A549 (cell line): ENCODE data around the gene MBP. TPM values are rescaled to one million over a fixed set of nuclear protein-coding genes. Genes with fewer than 3 reads are reported as not detected.

ENCODE experiments used
- ATAC-seq, 2 experiments: fragments of 200-7000 bp in 1 of 2; fragments of >200 bp in 1 of 2; cut with Nextera tagmentation in 1 of 2; cut with Tn5 transposase in 1 of 2; 3 replicates each; pipeline versions ENCODE4 v1.8.0 to v1.9.1; 2018 to 2020; ENCODE audit warnings: mild to moderate bottlenecking in 1 of 2, moderate library complexity in 1 of 2
- CTCF ChIA-PET: fragments of 300-600 bp; sonication (Branson Sonifier 250); formaldehyde crosslinking; extraction: SDS; loops from one replicate; lab custom pipeline; 2021; ENCODE audit warnings: antibody characterized with exemption, inconsistent platforms; lab: Yijun Ruan, JAX
- POLR2A ChIA-PET: fragments of 350-600 bp; formaldehyde crosslinking; extraction: SDS; loops from one replicate; lab custom pipeline; 2021; ENCODE audit warnings: antibody characterized with exemption, inconsistent platforms; lab: Yijun Ruan, JAX
- DNase-seq, 2 experiments: peaks; one replicate each; pipeline versions ENCODE4 v3.0.0 to v3.0.0-alpha.2; 2011 to 2016; ENCODE audit warnings: low read depth in 1 of 2, low spot score in 1 of 2
- FAIRE-seq: peaks from 2 replicates; lab custom pipeline; 2011; peaks lifted over from hg19 to GRCh38; lab: Jason Lieb, UNC
- H3K27ac ChIP-seq, 2 experiments: fragments of >200 bp; sonication (Bioruptor Twin); formaldehyde crosslinking; 3 replicates each; pipeline ENCODE4 v1.5.1; 2016 to 2017
- H3K4me1 ChIP-seq: fragments of >200 bp; sonication (Bioruptor Twin); formaldehyde crosslinking; 3 replicates; pipeline ENCODE4 v1.6.1; 2016
- H3K4me2 ChIP-seq: fragments of >200 bp; sonication (Bioruptor Twin); formaldehyde crosslinking; 3 replicates; pipeline ENCODE4 v1.6.1; 2016
- H3K4me3 ChIP-seq: fragments of >200 bp; sonication (Bioruptor Twin); formaldehyde crosslinking; 3 replicates; pipeline ENCODE4 v1.5.1; 2016
- H3K9me3 ChIP-seq: fragments of >200 bp; sonication (Bioruptor Twin); formaldehyde crosslinking; 3 replicates; pipeline ENCODE4 v1.6.1; 2016
- CBX2 ChIP-seq: fragments of 200-600 bp; sonication (generic); IDR thresholded peaks from 2 replicates; pipeline ENCODE4 v1.6.1; 2016; ENCODE audit warnings: low read depth, mild to moderate bottlenecking, borderline replicate concordance
- CBX8 ChIP-seq: fragments of 200-600 bp; sonication (generic); IDR thresholded peaks from 2 replicates; pipeline ENCODE4 v1.6.1; 2016
- EHF ChIP-seq: fragments of 250-450 bp; sonication (Bioruptor Pico); IDR thresholded peaks from 2 replicates; pipeline ENCODE4 v1.5.0; 2020; ENCODE audit warnings: mild to moderate bottlenecking
- EHMT2 ChIP-seq: fragments of 200-600 bp; sonication (generic); IDR thresholded peaks from 2 replicates; pipeline ENCODE4 v1.6.1; 2016; ENCODE audit warnings: antibody characterized with exemption, low read depth, mild to moderate bottlenecking, moderate library complexity
- ELK1 ChIP-seq: fragments of 150-350 bp; IDR thresholded peaks from 2 replicates; pipeline ENCODE4 v1.6.1; 2014; ENCODE audit warnings: low read depth, mild to moderate bottlenecking, low read length
- FOSL2 ChIP-seq, 2 experiments: fragments of 450-650 bp in 1 of 2; fragments of >200 bp in 1 of 2; sonication (Bioruptor Twin) in 1 of 2; formaldehyde crosslinking; IDR thresholded peaks; 2 replicates each; pipeline versions ENCODE4 v1.5.0 to v1.6.1; 2016 to 2020; ENCODE audit warnings: mild to moderate bottlenecking in 1 of 2, moderate library complexity in 1 of 2
- HDAC2 ChIP-seq: fragments of 200-600 bp; sonication (generic); IDR thresholded peaks from 2 replicates; pipeline ENCODE4 v1.6.1; 2016
- HEYL ChIP-seq: fragments of 250-450 bp; sonication (Bioruptor Pico); IDR thresholded peaks from 2 replicates; pipeline ENCODE4 v1.8.0; 2021; ENCODE audit warnings: mild to moderate bottlenecking, moderate library complexity
- JUNB ChIP-seq: fragments of >200 bp; sonication (Bioruptor Twin); formaldehyde crosslinking; IDR thresholded peaks from 2 replicates; pipeline ENCODE4 v1.6.1; 2016
- KDM5A ChIP-seq: fragments of 200-600 bp; sonication (generic); IDR thresholded peaks from 2 replicates; pipeline ENCODE4 v1.6.1; 2016; ENCODE audit warnings: antibody characterized with exemption, mild to moderate bottlenecking
- MAFK ChIP-seq: fragments of 450-650 bp; IDR thresholded peaks from 2 replicates; pipeline ENCODE4 v1.6.1; 2014; ENCODE audit not compliant: partially characterized antibody
- MYC ChIP-seq: IDR thresholded peaks from 2 replicates; pipeline ENCODE4 v1.6.1; 2012; ENCODE audit warnings: mild to moderate bottlenecking, inconsistent platforms, low read length, improper control_type of control experiment, borderline replicate concordance
- NR3C1 ChIP-seq: fragments of >200 bp; sonication (Bioruptor Twin); formaldehyde crosslinking; IDR thresholded peaks from 3 replicates; pipeline ENCODE4 v1.6.1; 2017
- PHF8 ChIP-seq: fragments of 200-600 bp; sonication (generic); IDR thresholded peaks from 2 replicates; pipeline ENCODE4 v1.6.1; 2016; ENCODE audit warnings: low read depth, mild to moderate bottlenecking, antibody characterized with exemption, moderate library complexity, borderline replicate concordance
- POLR2AphosphoS2 ChIP-seq: conservative IDR thresholded peaks from 2 replicates; pipeline ENCODE4 v1.6.1; 2012; ENCODE audit warnings: low read length, improper control_type of control experiment, inconsistent platforms
- RCOR1 ChIP-seq: fragments of 150-350 bp; IDR thresholded peaks from 2 replicates; pipeline ENCODE4 v1.6.1; 2014; ENCODE audit warnings: antibody characterized with exemption, low read length, low read depth
- REST ChIP-seq: fragments of 200-600 bp; sonication (generic); IDR thresholded peaks from 2 replicates; pipeline ENCODE4 v1.6.1; 2016; ENCODE audit warnings: antibody characterized with exemption, mild to moderate bottlenecking, moderate library complexity
- USF2 ChIP-seq: fragments of 450-650 bp; IDR thresholded peaks from 2 replicates; pipeline ENCODE4 v1.6.1; 2014; ENCODE audit warnings: antibody characterized with exemption
- ZFP36 ChIP-seq: fragments of 450-650 bp; IDR thresholded peaks from 2 replicates; pipeline ENCODE4 v1.6.1; 2014; ENCODE audit warnings: borderline replicate concordance; ENCODE audit not compliant: partially characterized antibody
- ZNF302 ChIP-seq: fragments of 250-450 bp; sonication (Bioruptor Pico); IDR thresholded peaks from 2 replicates; pipeline ENCODE4 v1.9.0; 2021; ENCODE audit warnings: inconsistent platforms, mild to moderate bottlenecking, moderate library complexity
- ZSCAN20 ChIP-seq: fragments of 250-450 bp; sonication (Bioruptor Pico); IDR thresholded peaks from 2 replicates; pipeline ENCODE4 v1.8.0; 2022; ENCODE audit warnings: mild to moderate bottlenecking, moderate library complexity
- WGBS: methylation state at CpG from one replicate; pipeline ENCODE4 v1.1.6; 2017; ENCODE audit errors: missing lambda C conversion rate; 5-methylcytosine and 5-hydroxymethylcytosine counted together
- polyA plus RNA-seq, 4 experiments: library from polyadenylated mRNA; depleted of rRNA in 3 of 4; stranded (reverse); fragments of >200 nt; fragmentation: RNase III in 1 of 4; extraction: RNeasy Plus Mini Kit Qiagen cat#74134 plus additional on column Dnase treatment in 1 of 4; gene quantifications; 2 replicates in 3 of 4; 3 replicates in 1 of 4; pipeline ENCODE4 v1.2.3, GENCODE V29; 2011 to 2017
- TF ChIP-seq, protein P1 (sequence below): fragments of >200 bp; sonication (Bioruptor Twin); formaldehyde crosslinking; IDR thresholded peaks from 3 replicates; pipeline ENCODE4 v1.5.1; 2016
- TF ChIP-seq, protein P2 (sequence below): IDR thresholded peaks from 2 replicates; pipeline ENCODE4 v1.6.1; 2012
- TF ChIP-seq, protein P3 (sequence below): fragments of >200 bp; sonication (Bioruptor Twin); formaldehyde crosslinking; IDR thresholded peaks from 3 replicates; pipeline ENCODE4 v1.6.1; 2016
- TF ChIP-seq, protein P4 (sequence below): fragments of >200 bp; sonication (Bioruptor Twin); formaldehyde crosslinking; IDR thresholded peaks from 2 replicates; pipeline ENCODE4 v1.6.1; 2016

The MBP gene
- polyA plus RNA-seq, 2 of the 4 experiments (the other 2 are of a cell fraction): 8.6 to 33.1 TPM

GRCh38 chr18:76979906-76980305 is 152.7 kb downstream of the MBP start:
- WGBS: 86% methylated on average over 17 of the region's 17 CpGs
- H3K4me2 ChIP-seq: no peak overlapping the region
- TF ChIP-seq CBX2: no peak
- no peak for TF ChIP-seq ZSCAN20 (CRISPR knock-in tag)
- no peak for TF ChIP-seq JUNB
- no peak for TF ChIP-seq REST
- TF ChIP-seq, protein P1, sequence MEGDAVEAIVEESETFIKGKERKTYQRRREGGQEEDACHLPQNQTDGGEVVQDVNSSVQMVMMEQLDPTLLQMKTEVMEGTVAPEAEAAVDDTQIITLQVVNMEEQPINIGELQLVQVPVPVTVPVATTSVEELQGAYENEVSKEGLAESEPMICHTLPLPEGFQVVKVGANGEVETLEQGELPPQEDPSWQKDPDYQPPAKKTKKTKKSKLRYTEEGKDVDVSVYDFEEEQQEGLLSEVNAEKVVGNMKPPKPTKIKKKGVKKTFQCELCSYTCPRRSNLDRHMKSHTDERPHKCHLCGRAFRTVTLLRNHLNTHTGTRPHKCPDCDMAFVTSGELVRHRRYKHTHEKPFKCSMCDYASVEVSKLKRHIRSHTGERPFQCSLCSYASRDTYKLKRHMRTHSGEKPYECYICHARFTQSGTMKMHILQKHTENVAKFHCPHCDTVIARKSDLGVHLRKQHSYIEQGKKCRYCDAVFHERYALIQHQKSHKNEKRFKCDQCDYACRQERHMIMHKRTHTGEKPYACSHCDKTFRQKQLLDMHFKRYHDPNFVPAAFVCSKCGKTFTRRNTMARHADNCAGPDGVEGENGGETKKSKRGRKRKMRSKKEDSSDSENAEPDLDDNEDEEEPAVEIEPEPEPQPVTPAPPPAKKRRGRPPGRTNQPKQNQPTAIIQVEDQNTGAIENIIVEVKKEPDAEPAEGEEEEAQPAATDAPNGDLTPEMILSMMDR: no peak
- no peak for TF ChIP-seq ZFP36
- no peak for TF ChIP-seq KDM5A
- no peak for TF ChIP-seq CBX8
- no peak for TF ChIP-seq RCOR1
- TF ChIP-seq HDAC2: no peak
- no peak for TF ChIP-seq NR3C1
- no peak for TF ChIP-seq MAFK
- no peak for TF ChIP-seq MYC
- TF ChIP-seq, protein P2, sequence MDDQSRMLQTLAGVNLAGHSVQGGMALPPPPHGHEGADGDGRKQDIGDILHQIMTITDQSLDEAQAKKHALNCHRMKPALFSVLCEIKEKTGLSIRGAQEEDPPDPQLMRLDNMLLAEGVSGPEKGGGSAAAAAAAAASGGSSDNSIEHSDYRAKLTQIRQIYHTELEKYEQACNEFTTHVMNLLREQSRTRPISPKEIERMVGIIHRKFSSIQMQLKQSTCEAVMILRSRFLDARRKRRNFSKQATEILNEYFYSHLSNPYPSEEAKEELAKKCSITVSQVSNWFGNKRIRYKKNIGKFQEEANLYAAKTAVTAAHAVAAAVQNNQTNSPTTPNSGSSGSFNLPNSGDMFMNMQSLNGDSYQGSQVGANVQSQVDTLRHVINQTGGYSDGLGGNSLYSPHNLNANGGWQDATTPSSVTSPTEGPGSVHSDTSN: no peak
- no peak for TF ChIP-seq HEYL (CRISPR knock-in tag)
- TF ChIP-seq EHMT2: no peak
- no peak for TF ChIP-seq ZNF302 (CRISPR knock-in tag)
- TF ChIP-seq PHF8: no peak
- no peak for TF ChIP-seq POLR2AphosphoS2
- FAIRE-seq (no peak), DNase-seq (no peak), ATAC-seq (no peak)
- no peak overlapping the region for H3K27ac ChIP-seq
- ChIA-PET CTCF (no interaction called here), POLR2A (no interaction called here)
- H3K9me3 ChIP-seq: no peaks in the 10 kb centered on the region
- H3K4me1 ChIP-seq: no peaks in the 10 kb centered on the region
- H3K4me3 ChIP-seq: no peak overlapping the region

GRCh38 chr18:76979111-76979751 is 153.4 kb downstream of the MBP start:
- no peak for FAIRE-seq
- WGBS: 90% methylated on average over 30 of the region's 31 CpGs
- no peak for TF ChIP-seq EHF
- no peak for TF ChIP-seq KDM5A
- TF ChIP-seq CBX8: no peak
- no peak for TF ChIP-seq POLR2AphosphoS2
- no peak for TF ChIP-seq USF2
- no peak for TF ChIP-seq EHMT2
- no peak for TF ChIP-seq FOSL2 (IDR thresholded peaks at IDR 0.05)
- TF ChIP-seq FOSL2 (CRISPR knock-in tag; IDR thresholded peaks at IDR 0.05): no peak
- TF ChIP-seq, protein P3, sequence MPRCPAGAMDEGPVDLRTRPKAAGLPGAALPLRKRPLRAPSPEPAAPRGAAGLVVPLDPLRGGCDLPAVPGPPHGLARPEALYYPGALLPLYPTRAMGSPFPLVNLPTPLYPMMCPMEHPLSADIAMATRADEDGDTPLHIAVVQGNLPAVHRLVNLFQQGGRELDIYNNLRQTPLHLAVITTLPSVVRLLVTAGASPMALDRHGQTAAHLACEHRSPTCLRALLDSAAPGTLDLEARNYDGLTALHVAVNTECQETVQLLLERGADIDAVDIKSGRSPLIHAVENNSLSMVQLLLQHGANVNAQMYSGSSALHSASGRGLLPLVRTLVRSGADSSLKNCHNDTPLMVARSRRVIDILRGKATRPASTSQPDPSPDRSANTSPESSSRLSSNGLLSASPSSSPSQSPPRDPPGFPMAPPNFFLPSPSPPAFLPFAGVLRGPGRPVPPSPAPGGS: no peak
- TF ChIP-seq, protein P4, sequence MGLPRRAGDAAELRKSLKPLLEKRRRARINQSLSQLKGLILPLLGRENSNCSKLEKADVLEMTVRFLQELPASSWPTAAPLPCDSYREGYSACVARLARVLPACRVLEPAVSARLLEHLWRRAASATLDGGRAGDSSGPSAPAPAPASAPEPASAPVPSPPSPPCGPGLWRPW: no peak
- no peak for TF ChIP-seq ELK1
- TF ChIP-seq, protein P2: no peak

More at GRCh38 chr18:76979111-76979751, 153.4 kb downstream of the MBP start:
- Histone ChIP-seq H3K4me2 (no peak overlapping the region), H3K27ac (no peak overlapping the region), H3K4me1 (no peaks in the 10 kb centered on the region), H3K9me3 (no peaks in the 10 kb centered on the region), H3K4me3 (no peak overlapping the region)
- DNase-seq (no peak), ATAC-seq (no peak)
- ChIA-PET CTCF (no interaction called here), POLR2A (no interaction called here)
